ENCODE results near the gene ABCD1.
"Not testable (repeated sequence)": the region's sequence is repeated elsewhere in the genome, so short reads cannot be mapped to it uniquely, and the experiment has no call there.

DNA sequence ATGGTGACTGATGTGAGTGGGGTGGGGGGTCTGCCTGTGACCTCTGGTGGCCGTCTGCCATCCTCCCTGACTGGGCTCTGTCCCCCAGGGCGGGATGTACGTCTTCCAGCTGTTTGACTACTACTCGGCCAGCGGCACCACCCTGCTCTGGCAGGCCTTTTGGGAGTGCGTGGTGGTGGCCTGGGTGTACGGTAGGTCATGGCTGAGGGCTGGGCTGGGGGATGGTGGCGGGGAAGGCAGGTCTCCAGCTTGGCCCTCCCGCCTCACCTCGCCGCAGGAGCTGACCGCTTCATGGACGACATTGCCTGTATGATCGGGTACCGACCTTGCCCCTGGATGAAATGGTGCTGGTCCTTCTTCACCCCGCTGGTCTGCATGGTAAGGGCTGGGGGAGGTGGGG, 30.4 kb upstream of the ABCD1 start:
- not testable (repeated sequence) for TF ChIP-seq RFX5 (IDR thresholded peaks at IDR 0.05); POLR2A (IDR thresholded peaks at IDR 0.05; ENCODE audit: low read length); RCOR1 (IDR thresholded peaks at IDR 0.05; ENCODE audit: low read depth, low read length); NR3C1 (IDR thresholded peaks at IDR 0.05); JUN (IDR thresholded peaks at IDR 0.05); RAD21 (conservative IDR thresholded peaks at IDR 0.05 in 1 of 2, IDR thresholded peaks at IDR 0.05 in 1 of 2); EHMT2 (IDR thresholded peaks at IDR 0.05; ENCODE audit: low read depth); CBX2 (IDR thresholded peaks at IDR 0.05; ENCODE audit: borderline replicate concordance, low read depth)
- TF ChIP-seq, protein P1, sequence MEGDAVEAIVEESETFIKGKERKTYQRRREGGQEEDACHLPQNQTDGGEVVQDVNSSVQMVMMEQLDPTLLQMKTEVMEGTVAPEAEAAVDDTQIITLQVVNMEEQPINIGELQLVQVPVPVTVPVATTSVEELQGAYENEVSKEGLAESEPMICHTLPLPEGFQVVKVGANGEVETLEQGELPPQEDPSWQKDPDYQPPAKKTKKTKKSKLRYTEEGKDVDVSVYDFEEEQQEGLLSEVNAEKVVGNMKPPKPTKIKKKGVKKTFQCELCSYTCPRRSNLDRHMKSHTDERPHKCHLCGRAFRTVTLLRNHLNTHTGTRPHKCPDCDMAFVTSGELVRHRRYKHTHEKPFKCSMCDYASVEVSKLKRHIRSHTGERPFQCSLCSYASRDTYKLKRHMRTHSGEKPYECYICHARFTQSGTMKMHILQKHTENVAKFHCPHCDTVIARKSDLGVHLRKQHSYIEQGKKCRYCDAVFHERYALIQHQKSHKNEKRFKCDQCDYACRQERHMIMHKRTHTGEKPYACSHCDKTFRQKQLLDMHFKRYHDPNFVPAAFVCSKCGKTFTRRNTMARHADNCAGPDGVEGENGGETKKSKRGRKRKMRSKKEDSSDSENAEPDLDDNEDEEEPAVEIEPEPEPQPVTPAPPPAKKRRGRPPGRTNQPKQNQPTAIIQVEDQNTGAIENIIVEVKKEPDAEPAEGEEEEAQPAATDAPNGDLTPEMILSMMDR (IDR thresholded peaks at IDR 0.05) = not testable (repeated sequence)
- TF ChIP-seq, protein P2, sequence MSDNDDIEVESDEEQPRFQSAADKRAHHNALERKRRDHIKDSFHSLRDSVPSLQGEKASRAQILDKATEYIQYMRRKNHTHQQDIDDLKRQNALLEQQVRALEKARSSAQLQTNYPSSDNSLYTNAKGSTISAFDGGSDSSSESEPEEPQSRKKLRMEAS (IDR thresholded peaks at IDR 0.05) = not testable (repeated sequence)
- TF ChIP-seq, protein P3, sequence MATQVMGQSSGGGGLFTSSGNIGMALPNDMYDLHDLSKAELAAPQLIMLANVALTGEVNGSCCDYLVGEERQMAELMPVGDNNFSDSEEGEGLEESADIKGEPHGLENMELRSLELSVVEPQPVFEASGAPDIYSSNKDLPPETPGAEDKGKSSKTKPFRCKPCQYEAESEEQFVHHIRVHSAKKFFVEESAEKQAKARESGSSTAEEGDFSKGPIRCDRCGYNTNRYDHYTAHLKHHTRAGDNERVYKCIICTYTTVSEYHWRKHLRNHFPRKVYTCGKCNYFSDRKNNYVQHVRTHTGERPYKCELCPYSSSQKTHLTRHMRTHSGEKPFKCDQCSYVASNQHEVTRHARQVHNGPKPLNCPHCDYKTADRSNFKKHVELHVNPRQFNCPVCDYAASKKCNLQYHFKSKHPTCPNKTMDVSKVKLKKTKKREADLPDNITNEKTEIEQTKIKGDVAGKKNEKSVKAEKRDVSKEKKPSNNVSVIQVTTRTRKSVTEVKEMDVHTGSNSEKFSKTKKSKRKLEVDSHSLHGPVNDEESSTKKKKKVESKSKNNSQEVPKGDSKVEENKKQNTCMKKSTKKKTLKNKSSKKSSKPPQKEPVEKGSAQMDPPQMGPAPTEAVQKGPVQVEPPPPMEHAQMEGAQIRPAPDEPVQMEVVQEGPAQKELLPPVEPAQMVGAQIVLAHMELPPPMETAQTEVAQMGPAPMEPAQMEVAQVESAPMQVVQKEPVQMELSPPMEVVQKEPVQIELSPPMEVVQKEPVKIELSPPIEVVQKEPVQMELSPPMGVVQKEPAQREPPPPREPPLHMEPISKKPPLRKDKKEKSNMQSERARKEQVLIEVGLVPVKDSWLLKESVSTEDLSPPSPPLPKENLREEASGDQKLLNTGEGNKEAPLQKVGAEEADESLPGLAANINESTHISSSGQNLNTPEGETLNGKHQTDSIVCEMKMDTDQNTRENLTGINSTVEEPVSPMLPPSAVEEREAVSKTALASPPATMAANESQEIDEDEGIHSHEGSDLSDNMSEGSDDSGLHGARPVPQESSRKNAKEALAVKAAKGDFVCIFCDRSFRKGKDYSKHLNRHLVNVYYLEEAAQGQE (IDR thresholded peaks at IDR 0.05) = not testable (repeated sequence)

Measured in A549 (cell line).